Choroid plexus epithelial cell (primary cell): ENCODE measurements around the gene GRIFIN.

ENCODE experiments used
- DNase-seq: peaks from one replicate; pipeline ENCODE4 v3.0.0-alpha.2; 2010; ENCODE audit warnings: low read depth
- H3K4me3 ChIP-seq: 2 replicates; pipeline ENCODE4 v1.5.1; 2011; ENCODE audit warnings: low read depth, mild to moderate bottlenecking, control low read depth, low read length, moderate library complexity
- TF ChIP-seq, protein P1 (sequence below): conservative IDR thresholded peaks from 2 replicates; pipeline ENCODE4 v1.5.1; 2011; ENCODE audit warnings: low read depth, mild to moderate bottlenecking, control low read depth, inconsistent platforms, low read length, moderate library complexity

Gene GRIFIN, protein sequence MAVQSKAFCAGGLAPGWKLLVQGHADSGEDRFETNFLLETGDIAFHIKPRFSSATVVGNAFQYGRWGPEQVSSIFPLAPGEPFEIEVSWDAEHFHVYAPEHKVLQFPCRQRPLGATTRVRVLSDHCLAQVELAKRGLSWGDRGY

DNA sequence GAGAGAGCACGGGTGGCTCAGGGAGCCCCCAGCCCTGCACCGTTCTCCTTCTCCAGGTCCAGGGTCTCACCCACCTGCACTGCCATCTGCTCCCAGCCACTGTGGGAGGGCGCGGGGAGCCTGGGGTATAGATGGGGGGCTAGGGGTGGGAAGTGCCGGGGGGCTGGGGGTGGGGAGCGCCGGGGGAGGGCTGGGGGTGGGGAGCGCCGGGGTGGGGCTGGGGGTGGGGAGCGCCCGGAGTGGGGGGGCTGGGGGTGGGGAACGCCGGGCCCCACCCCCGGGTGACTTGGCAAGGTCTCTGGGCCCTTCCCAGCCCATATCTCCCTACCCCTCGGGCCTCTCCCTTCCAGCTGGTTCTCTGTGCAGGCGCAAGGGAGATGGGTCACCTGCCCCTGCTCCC is at the start of gene GRIFIN:
Gene GRIFIN, minus strand, starts transcription at position 101 of the 400 bp plus-strand sequence. Its CDS starts 15 bp downstream, at position 86.
- TF ChIP-seq, protein P1, sequence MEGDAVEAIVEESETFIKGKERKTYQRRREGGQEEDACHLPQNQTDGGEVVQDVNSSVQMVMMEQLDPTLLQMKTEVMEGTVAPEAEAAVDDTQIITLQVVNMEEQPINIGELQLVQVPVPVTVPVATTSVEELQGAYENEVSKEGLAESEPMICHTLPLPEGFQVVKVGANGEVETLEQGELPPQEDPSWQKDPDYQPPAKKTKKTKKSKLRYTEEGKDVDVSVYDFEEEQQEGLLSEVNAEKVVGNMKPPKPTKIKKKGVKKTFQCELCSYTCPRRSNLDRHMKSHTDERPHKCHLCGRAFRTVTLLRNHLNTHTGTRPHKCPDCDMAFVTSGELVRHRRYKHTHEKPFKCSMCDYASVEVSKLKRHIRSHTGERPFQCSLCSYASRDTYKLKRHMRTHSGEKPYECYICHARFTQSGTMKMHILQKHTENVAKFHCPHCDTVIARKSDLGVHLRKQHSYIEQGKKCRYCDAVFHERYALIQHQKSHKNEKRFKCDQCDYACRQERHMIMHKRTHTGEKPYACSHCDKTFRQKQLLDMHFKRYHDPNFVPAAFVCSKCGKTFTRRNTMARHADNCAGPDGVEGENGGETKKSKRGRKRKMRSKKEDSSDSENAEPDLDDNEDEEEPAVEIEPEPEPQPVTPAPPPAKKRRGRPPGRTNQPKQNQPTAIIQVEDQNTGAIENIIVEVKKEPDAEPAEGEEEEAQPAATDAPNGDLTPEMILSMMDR = no peak
- no peak within 1 kb of the TSS for H3K4me3 ChIP-seq
- no peak for DNase-seq

DNA sequence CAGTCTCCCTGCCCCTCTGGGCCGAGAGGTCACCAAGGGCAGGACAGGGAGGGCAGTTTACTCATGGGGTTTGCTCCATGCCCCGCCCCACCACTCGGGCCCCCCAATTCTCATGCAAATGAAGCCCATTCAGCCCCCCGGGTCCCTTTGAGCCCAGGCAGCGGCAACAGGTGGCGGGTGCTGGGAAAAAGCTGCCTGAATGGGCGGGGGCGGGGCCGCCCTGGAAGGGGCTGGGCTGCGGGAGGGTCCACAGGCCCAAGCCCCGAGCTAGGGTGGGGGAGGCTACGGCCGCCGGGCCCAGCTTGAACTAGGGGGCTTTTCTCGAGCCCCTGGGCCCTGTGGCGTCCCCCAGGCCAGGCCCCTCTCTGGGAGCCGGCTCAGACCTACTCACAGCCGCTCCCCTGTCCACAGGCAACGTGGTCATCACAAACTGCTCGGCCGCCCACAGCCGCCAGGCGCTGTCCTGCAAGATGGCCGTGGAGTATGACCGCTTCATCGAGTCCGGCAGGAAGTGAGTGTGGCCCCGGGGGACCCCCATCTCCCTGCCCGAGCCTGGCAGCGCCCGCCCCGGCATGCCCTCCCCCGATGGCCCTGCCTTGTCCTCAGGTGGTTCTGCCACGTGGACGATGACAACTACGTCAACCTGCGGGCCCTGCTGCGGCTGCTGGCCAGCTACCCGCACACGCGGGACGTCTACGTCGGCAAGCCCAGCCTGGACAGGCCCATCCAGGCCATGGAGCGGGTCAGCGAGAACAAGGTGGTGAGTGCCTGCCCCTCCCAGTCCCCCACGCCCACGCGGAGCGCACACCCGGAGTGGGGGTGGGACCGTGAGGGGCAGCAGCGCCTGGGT is 48.8 kb upstream of the GRIFIN start:
- TF ChIP-seq, protein P1 = no peak
- no peak for DNase-seq
- H3K4me3 ChIP-seq = no peak overlapping the region

DNA sequence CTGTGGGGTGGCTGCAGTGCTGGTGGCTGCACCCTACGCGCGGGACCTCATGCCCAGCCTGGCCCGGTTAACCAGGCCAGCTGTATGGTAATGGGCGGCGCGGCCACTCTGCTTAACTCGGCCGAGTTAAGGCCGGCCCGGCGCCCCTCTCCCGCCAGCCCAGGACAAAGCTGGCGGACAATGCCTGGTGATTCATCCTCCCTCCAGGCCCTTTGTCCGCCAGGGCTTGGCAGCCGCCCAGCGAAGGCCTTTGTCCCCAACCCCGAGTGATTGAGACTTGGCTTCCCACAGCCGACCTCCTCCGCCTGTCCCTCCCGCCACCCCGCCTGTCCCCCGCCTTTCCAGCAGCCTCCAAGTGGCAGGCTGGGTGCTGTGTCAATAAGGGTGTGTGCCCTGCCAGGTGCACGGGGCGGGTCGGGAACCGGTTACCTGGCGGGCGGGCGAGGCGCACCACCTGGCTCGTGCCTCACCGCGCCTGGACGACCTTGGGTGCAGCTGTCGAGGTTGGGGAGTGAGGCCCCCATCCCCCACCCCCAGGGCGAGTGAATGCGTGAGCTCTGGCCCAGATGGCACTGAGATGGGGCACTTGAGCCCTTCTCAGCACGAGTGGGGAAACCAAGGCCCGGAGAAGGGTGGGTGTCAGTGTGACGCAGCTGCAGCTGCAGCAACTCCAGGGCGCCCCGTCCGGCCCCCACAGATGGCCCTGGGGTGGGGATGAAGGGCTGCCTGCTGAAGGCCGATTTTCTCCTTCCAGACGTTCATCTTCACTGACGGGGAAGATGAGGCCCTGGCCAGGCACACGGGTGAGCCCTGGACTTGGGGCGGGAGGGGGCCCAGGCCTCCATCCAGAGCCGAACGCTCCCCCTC is 48.0 kb upstream of the GRIFIN start:
- no peak overlapping the region for H3K4me3 ChIP-seq

DNA sequence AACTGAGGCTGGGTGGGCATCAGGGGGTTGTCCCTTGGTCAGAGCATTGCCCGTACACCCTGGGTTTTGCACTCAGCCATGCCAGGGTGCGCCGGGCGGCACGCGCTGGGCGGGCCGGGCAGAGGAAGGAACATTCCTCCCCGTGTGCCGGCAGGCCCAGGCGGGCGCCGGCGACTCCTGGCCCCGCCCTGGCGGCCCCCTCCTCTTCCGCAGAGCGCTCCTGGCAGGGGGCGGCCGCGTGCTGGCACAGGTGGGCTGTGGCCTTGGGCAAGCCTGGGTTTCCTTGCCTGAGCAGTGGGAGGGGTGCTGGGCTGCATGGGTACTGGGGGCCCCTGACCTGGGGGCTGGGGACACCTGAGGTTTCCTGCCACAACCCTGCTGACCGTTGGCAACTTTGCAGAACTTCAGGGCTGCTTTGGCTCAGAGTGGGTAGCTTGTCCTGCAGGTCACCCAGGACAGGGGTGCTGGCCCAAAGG is 47.3 kb upstream of the GRIFIN start:
- TF ChIP-seq, protein P1 = no peak
- DNase-seq = no peak
- no peak overlapping the region for H3K4me3 ChIP-seq

More for the DNA sequence above, 48.0 kb upstream of the GRIFIN start:
- DNase-seq = peak; percentile 34
- TF ChIP-seq, protein P1 = no peak

DNA sequence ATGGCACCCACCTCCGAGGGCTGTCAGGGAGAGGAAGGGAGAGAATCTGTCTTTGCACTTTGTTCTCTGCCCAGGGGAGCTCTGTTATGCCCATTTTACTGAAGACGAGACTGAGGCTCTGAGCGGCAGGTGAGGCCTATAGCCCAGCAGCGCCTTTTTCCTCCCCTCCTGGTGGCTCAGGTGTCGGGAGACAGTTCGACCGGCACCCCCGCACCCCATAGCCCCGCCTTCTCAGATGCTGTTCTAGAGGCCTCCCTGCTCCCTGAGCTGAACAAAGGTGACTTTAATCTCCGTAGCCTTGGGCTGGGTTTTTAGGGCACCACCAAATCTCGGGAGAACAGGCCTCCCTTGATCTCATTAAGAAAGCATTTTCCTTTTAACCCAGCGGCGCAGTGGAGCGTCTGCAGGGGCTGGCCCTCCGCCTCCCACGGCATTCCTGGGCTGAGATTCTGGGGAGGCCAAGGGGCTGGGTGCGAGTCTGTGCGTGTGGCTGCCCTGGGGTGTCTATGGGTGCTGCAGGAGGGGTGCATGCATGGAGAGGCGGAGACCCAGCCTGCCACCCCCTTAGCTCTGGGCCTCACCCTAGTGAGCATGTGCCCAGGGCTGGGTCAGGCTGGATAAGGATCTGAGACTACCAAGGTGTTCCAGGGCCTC is 46.7 kb upstream of the GRIFIN start:
- TF ChIP-seq, protein P1 = no peak
- peak; percentile 64 for DNase-seq
- H3K4me3 ChIP-seq = no peak overlapping the region

DNA sequence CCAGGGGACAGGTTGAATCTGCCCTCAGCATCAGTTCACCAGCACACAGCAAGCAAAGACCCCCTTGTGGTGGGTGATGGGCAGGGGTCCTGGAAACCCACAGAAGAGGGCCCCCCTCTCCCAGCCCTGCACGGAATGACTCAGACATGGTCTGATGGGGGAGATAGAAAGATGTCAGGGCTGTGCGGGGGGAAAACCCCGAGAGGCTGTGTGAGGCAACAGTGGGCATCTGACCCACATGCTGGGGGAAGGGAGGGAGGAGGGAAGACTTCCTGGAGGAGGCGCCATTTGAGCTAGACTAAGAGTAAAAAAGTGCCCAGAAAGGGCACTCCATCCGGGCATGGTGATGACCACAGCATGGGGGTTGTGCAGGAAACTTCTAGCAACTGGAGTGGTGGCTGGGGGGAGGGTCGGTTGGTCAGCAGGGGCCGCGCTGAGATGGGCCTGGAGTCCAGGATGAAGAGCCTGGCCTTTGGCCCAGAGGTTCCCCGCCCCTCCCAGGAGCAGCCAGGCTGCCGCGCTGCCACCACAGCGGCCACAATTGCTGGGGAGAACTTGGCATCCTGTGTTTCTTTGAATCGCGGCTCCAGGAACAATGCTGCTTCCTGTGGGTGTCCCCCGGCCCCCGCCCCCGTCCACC is 45.9 kb upstream of the GRIFIN start:
- TF ChIP-seq, protein P1 = peak; percentile 4
- H3K4me3 ChIP-seq = no peak overlapping the region
- DNase-seq = no peak
